GM13977 (cell line): ENCODE results near the gene DUSP16.

Experiments used
- DNase-seq: peaks from one replicate; pipeline ENCODE4 v3.0.0; 2012; ENCODE audit warnings: low spot score
- in situ Hi-C: fragments of 300-500 bp; cut with MboI; formaldehyde crosslinking; loops from one replicate; pipeline ENCODE4 v1.12.0; 2022; ENCODE audit warnings: low sequenced_read_pairs, low pct_unique_long_range_greater_than_20kb, mixed read lengths, inconsistent platforms; ENCODE audit not compliant: unreplicated experiment
- TF ChIP-seq, protein P1 (sequence below): IDR thresholded peaks from 2 replicates; pipeline ENCODE4 v1.5.1; 2012; ENCODE audit warnings: mild to moderate bottlenecking, control low read depth; ENCODE audit not compliant: insufficient read depth; ENCODE audit errors: extremely low read depth, missing control alignments

Gene DUSP16

DNA sequence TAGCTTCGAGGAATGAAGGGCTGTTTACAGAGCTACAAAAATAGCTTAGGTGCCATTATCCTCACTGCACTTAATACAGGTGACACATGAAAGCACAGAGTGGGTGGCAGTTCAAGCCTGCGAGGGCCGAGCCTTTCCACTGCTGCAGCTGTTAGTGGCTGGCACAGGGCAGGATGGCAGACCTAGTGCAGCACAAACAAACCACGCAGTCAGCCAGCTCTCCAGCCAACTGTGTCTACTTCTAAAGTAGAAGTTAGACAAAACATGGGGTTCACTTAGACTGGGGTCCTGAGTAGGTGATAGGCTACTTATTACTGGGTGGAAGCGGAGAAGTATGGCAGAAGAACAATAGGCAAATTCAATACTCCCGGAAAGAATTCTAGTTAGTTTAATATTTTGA lies 95.4 kb downstream of the DUSP16 start:
- in situ Hi-C loops, result no loop called here
- TF ChIP-seq, protein P1, sequence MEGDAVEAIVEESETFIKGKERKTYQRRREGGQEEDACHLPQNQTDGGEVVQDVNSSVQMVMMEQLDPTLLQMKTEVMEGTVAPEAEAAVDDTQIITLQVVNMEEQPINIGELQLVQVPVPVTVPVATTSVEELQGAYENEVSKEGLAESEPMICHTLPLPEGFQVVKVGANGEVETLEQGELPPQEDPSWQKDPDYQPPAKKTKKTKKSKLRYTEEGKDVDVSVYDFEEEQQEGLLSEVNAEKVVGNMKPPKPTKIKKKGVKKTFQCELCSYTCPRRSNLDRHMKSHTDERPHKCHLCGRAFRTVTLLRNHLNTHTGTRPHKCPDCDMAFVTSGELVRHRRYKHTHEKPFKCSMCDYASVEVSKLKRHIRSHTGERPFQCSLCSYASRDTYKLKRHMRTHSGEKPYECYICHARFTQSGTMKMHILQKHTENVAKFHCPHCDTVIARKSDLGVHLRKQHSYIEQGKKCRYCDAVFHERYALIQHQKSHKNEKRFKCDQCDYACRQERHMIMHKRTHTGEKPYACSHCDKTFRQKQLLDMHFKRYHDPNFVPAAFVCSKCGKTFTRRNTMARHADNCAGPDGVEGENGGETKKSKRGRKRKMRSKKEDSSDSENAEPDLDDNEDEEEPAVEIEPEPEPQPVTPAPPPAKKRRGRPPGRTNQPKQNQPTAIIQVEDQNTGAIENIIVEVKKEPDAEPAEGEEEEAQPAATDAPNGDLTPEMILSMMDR, result no peak
- DNase-seq, result no peak

DNA sequence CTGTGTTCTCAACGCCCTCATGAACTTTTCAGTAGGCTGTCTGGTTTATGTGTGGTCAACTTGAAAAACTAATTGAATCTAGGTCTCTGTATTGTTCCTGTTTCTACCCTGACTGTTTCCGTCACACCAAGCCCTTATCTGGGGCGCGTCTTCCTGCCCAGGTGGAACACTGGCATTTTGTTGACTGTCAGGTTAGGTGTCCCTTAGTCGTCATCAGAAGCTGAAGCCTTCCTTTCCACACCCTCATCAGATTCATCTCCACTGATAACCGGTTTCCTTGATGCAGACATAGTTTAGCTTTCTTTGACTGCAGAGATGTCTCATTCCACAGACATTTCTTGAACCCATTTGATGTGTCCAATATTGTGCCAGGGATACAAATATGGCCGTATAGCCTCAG lies 96.5 kb downstream of the DUSP16 start:
- TF ChIP-seq, protein P1, result no peak
- no peak for DNase-seq
- in situ Hi-C loops, result no loop called here

DNA sequence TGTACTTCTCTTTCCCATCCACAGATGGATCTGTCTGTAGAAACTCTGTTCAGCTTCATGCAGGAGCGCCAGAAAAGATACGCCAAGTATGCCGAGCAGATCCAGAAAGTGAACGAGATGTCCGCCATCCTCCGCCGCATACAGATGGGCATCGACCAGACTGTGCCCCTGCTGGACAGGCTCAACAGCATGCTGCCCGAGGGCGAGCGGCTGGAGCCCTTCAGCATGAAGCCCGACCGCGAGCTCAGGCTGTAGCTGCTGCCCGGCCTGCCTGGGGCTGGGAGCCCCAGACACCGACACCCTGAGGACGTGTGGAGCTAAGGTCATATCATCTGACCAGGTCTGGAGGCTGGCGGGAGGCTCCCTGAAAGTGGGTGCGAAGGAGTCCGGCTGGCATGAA lies 97.1 kb downstream of the DUSP16 start:
- in situ Hi-C loops, result no loop called here
- TF ChIP-seq, protein P1, result no peak
- no peak for DNase-seq

DNA sequence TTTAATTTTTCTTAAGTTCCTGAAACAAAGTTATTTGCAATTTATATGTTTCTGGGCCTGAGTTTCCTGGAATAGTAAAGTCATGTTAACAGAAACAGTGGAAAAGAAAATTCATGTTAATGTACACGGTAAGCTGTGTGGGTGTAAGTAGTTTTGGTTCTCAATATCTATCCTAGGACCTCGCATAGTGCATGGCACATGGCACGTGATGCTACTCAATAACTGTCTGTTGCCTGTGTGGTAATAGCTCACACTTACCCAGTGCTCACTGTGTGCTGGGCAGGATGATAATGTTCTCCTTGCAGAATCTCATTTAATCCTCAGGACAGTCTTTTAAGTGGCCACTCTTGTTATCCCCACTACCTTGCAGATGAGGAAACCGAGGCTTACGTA lies 100.7 kb downstream of the DUSP16 start:
- in situ Hi-C loops, result no loop called here
- DNase-seq, result no peak
- TF ChIP-seq, protein P1, result no peak

DNA sequence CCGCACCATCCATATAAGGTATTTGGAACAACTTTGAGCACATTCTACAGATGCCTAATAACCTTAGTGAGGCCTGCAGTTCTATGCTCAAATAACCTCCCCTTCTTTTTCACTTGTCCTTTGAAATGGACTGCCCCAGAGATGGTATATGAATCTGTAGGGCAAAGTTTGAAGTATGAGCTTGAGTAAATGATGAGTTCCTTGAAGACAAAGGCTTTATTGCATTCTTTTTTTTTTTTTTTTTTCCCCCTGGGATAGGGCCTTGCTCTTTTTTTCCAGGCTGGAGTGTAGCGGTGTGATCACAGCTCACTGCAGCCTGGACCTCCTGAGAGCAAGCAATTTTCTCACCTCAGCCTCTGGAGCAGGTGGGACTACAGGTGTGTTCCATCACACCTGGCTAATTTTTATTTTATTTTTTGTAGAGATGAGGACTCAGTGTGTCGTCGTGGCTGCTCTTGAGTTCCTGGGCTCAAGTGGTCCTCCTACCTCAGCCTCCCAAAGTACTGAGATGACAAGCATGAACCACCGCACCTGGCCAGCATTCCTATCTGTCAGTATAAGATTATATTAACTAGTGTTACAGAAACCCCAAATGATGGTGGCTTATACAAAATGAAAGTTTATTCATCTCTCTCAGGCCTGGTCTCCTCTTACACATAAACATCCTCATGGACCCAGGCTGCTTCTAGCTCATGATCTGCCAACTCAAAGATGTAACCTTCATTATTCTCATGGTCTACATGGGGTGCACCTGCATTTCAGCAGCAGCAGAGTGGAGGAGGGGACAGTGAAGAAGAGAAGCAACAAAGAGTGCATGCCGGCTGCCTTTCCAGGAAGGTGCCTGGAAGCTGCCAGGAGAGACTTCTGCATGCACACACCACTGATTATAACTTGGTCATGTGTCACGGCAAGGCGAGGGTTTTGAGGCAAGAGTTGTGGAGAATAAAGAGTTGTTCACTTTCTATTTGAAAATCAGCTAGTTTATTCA lies 101.4 kb downstream of the DUSP16 start:
- DNase-seq, result no peak
- in situ Hi-C loops, result no loop called here
- TF ChIP-seq, protein P1, result no peak

DNA sequence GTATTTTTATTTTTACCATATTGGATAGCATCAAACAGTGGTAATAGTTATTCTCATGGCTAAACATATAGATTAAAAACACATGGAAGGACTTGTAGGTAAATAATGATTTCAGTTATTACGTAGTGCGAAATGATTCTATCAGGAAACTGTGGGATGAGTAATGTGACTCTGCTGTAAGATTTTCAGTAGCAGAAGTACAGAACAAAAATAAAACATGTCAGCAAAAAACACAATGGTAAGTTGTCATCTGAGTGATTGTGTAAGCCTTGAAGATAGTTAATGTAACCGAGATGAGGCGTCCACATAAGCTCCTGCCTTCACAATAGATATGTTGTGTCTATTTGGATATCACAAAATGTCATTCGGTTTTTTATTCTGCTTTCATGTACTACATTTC lies 106.0 kb downstream of the DUSP16 start:
- in situ Hi-C loops, result no loop called here
- no peak for DNase-seq
- TF ChIP-seq, protein P1, result no peak
